SU-DHL-6 (cell line): ENCODE data around the gene SLC16A4.

ENCODE experiments used
- EZH2phosphoT487 ChIP-seq: fragments of 200-600 bp; sonication (generic), shearing (Covaris generic); conservative IDR thresholded peaks from 2 replicates; pipeline ENCODE4 v1.6.1; 2018; ENCODE audit warnings: mild to moderate bottlenecking, antibody characterized with exemption, low read length, moderate library complexity, mixed read lengths
- TF ChIP-seq, protein P1 (sequence below): fragments of 200-600 bp; sonication (generic); IDR thresholded peaks from one replicate; pipeline ENCODE4 v1.5.1; 2017; ENCODE audit warnings: antibody characterized with exemption, mild to moderate bottlenecking, low read length, moderate library complexity; ENCODE audit not compliant: insufficient read depth, poor library complexity, severe bottlenecking

DNA sequence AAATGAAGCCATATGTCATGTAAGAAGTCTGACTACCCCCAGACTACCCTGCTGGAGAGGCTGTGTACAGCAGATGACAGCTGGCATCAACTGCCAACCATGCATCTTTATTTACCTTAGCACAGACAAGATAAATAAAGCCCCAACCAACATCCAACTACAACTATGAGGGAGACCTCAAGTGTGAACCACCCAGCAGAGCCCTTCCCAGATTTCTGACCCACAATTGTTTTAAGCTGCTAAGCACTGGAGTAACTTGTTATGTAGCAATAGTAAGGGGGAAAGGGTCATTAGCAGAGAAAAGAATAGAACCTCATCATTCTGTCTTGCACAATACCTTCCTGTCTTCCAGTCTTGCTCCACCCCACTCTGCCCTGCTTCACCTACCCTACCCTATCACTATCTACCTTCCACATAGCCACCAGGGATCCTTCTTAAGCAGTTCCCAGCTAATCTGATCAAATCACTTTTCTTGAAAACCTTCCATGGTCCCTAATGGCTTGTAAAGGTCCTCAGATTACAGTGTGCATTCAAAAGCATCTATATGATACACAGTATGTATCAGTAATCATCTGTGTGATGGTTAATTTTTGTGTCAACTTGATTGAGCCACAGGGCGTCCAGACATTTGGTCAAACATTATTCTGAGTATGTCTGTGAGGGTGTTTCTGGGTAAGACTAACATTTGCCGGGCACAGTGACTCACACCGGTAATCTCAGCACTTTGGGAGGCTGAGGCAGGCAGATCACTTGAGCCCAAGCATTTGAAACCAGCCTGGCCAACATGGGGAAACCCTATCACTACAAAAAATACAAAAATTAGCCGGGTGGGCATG lies 71.3 kb downstream of the SLC16A4 start:
- TF ChIP-seq, protein P1, sequence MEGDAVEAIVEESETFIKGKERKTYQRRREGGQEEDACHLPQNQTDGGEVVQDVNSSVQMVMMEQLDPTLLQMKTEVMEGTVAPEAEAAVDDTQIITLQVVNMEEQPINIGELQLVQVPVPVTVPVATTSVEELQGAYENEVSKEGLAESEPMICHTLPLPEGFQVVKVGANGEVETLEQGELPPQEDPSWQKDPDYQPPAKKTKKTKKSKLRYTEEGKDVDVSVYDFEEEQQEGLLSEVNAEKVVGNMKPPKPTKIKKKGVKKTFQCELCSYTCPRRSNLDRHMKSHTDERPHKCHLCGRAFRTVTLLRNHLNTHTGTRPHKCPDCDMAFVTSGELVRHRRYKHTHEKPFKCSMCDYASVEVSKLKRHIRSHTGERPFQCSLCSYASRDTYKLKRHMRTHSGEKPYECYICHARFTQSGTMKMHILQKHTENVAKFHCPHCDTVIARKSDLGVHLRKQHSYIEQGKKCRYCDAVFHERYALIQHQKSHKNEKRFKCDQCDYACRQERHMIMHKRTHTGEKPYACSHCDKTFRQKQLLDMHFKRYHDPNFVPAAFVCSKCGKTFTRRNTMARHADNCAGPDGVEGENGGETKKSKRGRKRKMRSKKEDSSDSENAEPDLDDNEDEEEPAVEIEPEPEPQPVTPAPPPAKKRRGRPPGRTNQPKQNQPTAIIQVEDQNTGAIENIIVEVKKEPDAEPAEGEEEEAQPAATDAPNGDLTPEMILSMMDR, result no peak
- no peak for TF ChIP-seq EZH2phosphoT487
